GM12875 (cell line): ENCODE results near the gene FRYL.

Source experiments
- H3K4me3 ChIP-seq: one replicate; pipeline ENCODE4 v1.5.1; 2011; ENCODE audit warnings: low read depth, low read length, control low read depth
- TF ChIP-seq, protein P1 (sequence below): IDR thresholded peaks from 2 replicates; pipeline ENCODE4 v1.5.1; 2011; ENCODE audit warnings: low read depth, mild to moderate bottlenecking, control low read depth, inconsistent platforms, low read length, moderate library complexity, borderline replicate concordance; ENCODE audit not compliant: insufficient read depth

FRYL gene

GRCh38 chr4:48795108-48795507 lies 15.0 kb upstream of the FRYL start:
- no peak overlapping the region for H3K4me3 ChIP-seq
- TF ChIP-seq, protein P1, sequence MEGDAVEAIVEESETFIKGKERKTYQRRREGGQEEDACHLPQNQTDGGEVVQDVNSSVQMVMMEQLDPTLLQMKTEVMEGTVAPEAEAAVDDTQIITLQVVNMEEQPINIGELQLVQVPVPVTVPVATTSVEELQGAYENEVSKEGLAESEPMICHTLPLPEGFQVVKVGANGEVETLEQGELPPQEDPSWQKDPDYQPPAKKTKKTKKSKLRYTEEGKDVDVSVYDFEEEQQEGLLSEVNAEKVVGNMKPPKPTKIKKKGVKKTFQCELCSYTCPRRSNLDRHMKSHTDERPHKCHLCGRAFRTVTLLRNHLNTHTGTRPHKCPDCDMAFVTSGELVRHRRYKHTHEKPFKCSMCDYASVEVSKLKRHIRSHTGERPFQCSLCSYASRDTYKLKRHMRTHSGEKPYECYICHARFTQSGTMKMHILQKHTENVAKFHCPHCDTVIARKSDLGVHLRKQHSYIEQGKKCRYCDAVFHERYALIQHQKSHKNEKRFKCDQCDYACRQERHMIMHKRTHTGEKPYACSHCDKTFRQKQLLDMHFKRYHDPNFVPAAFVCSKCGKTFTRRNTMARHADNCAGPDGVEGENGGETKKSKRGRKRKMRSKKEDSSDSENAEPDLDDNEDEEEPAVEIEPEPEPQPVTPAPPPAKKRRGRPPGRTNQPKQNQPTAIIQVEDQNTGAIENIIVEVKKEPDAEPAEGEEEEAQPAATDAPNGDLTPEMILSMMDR: no peak

DNA sequence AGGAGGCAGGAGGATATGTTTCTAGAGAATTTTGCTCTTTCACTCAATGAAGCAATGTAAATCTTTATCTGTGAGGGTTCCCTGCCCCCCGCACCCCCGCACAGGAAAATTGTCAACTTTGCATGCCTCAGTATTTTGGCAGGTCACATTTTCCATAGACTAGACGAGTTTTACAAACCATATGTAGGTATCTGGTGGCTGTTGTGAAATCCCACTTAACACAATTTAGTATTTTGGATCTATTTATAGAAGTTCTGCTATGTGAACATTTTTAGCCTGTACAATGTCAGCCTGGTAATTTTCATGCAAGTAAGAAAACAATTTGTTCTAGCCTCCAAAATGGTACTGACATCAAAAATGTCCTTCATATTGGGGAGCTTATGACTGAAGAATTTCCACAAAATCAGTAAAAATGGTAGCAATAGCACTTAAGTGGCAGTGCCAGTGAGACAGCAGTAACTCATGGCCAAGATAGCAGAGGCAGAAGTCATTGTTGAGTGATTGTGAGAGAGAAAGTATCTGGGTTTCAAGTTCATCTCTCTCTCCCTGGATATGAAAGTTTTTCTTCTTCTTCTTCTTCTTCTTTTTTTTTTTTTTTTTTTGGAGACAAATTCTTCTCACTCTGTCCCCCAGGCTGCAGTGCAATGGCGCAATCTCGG lies 12.4 kb upstream of the FRYL start:
- TF ChIP-seq, protein P1: no peak
- H3K4me3 ChIP-seq: no peak overlapping the region

DNA sequence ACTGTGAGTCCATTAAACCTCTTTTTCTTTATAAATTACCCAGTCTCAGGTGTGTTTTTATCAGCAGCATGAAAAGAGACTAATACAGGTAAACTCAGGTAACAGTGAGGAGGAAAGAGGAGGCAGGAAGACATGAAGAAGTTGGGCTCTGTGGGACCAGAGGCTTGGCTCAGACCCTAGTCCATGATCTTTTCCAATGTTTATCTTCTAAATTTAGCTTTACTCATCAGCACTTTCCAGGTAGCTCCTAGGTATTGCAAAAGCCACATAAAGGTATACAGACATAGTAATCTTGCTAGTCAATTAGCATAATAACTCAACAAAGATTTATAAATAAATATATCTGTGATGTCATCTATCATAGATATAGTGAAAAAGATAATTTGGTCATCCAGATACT lies 11.2 kb upstream of the FRYL start:
- TF ChIP-seq, protein P1: no peak
- no peak overlapping the region for H3K4me3 ChIP-seq

DNA sequence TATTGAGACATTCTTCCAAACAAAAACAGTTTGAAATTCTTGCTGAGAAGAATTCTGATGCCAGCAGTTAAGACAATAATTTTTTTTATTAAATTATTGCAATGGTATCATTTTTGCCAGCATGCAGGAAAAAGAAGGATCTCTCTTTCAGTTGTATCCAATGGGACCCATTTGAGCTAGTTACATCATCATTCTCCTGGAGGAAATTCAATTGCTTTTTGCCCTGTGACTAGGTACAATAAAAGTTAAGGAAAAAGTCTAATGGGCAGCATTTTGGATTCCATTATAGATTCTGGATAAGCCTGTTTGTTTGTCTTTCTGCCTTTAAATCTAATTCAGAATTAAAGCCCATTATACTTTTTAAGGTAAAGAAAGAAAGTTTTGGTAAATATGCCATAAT lies 10.5 kb upstream of the FRYL start:
- TF ChIP-seq, protein P1: no peak

DNA sequence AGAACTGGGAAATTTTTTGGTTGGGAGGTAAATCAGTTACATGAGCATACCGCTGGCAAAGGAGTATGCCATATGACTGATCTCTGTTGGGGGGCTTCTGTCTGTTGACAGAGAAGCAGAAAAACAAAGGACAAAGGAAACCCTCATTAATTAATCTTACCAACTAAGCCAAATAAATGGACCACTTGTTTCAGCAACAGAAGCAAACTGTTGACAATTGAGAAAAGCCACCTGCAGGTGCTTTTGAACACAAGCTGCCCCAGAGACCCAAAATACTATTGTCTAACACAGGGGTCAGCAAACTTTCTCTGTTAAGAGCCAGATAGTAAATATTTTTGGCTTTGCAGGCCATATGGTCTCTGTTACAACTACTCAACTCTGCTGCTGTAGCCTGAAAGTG lies 7.0 kb upstream of the FRYL start:
- H3K4me3 ChIP-seq: no peak overlapping the region
- TF ChIP-seq, protein P1: no peak

More for the DNA sequence above, 10.5 kb upstream of the FRYL start:
- no peak overlapping the region for H3K4me3 ChIP-seq

GRCh38 chr4:48786549-48786948 lies 6.5 kb upstream of the FRYL start:
- TF ChIP-seq, protein P1: no peak
- H3K4me3 ChIP-seq: no peak overlapping the region

GRCh38 chr4:48785302-48785701 lies 5.2 kb upstream of the FRYL start:
- H3K4me3 ChIP-seq: no peak overlapping the region
- TF ChIP-seq, protein P1: no peak
